A204.1 (cell line): ENCODE data around the gene DNAJA3.
"Not testable (repeated sequence)": the region's sequence is repeated elsewhere in the genome, so short reads cannot be mapped to it uniquely, and the experiment has no call there.

ENCODE experiments used
- FAIRE-seq: peaks from 2 replicates; lab custom pipeline; 2012; peaks lifted over from hg19 to GRCh38; lab: Jason Lieb, UNC

The DNAJA3 gene

GRCh38 chr16:4387781-4388180, 37.9 kb upstream of the DNAJA3 start:
- no peak for FAIRE-seq

GRCh38 chr16:4388271-4389021, 37.2 kb upstream of the DNAJA3 start:
- FAIRE-seq = no peak

- no peak for FAIRE-seq
These were observed 36.4 kb upstream of the DNAJA3 start for GRCh38 chr16:4389051-4389955.

- FAIRE-seq = no peak
These were observed 35.1 kb upstream of the DNAJA3 start for GRCh38 chr16:4390266-4391260.

DNA sequence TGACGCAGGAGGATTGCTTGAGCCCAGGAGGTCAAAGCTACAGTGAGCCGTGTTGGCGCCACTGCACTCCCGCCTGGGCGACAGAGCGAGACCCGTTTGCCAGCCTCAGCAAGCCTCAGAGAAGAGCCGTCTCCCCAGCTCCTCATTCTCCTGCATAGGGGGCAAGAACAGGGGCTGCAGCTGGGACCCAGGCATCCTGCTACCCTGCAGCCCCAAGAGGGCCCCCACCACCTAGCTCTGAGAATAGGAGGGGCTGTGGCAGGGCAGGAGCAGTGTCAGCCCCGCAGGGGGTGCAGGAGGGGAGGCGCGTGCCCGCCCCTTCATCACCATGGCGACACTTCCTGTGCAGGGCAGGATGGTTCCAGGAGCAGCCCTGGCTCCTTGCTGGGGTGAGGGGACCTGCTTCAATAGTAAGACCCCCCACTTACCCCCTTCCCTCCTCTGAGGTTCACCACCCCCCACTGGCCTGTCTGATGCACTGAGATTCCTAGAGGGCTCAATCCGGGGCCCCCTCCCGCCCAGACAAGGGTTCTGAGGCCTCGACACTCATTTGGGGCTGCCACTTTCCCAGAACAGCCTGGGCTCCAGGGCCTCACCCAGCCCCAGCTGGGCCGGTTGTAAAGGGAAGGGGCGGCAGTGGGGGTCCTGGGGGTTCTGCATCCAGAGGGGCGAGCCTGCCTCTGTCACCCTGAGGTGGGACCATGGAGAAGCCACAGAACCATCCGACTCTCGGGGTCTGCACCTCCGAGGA, 33.9 kb upstream of the DNAJA3 start:
- FAIRE-seq = no peak

GRCh38 chr16:4392382-4393239, 33.1 kb upstream of the DNAJA3 start:
- no peak for FAIRE-seq

- FAIRE-seq = no peak
These were observed 32.4 kb upstream of the DNAJA3 start for GRCh38 chr16:4393240-4393600.

DNA sequence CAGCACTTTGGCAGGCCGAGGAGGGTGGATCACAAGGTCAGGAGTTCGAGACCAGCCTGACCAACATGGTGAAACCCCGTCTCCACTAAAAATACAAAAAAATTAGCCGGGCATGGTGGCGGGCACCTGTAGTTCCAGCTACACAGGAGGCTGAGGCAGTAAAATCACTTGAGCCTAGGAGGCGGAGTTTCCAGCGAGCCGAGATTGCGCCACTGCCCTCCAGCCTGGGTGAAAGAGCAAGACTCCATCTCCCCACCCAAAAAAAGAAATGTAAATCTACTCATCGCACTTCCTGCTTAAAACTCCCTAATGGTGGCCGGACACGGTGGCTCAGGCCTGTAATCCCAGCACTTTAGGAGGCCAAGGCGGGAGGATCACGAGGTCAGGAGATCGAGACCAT, 31.8 kb upstream of the DNAJA3 start:
- FAIRE-seq = not testable (repeated sequence)

- no peak for FAIRE-seq
These were observed 30.5 kb upstream of the DNAJA3 start for GRCh38 chr16:4395055-4395726.

- no peak for FAIRE-seq
These were observed 26.5 kb upstream of the DNAJA3 start for GRCh38 chr16:4399001-4399730.

- no peak for FAIRE-seq
These were observed 24.6 kb upstream of the DNAJA3 start for GRCh38 chr16:4401094-4401501.

DNA sequence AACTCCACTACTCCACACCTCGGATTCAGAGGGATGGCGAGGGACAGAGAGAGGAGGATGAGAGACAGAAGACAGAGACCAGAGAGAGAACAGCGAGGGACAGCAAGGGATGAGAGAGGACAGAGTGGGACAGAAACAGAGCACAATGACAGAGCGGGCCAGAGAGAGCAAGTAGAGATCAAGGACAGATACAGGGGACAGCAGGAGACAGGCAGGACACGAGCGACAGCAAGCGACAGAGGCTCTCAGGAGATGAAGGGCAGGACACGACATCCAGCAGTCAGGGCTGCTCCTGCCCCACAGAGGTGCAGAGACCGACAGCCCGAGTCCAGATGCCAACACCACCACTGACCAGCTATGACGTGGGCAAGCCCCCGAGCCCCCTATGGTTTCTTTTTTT, 24.2 kb upstream of the DNAJA3 start:
- FAIRE-seq = no peak

DNA sequence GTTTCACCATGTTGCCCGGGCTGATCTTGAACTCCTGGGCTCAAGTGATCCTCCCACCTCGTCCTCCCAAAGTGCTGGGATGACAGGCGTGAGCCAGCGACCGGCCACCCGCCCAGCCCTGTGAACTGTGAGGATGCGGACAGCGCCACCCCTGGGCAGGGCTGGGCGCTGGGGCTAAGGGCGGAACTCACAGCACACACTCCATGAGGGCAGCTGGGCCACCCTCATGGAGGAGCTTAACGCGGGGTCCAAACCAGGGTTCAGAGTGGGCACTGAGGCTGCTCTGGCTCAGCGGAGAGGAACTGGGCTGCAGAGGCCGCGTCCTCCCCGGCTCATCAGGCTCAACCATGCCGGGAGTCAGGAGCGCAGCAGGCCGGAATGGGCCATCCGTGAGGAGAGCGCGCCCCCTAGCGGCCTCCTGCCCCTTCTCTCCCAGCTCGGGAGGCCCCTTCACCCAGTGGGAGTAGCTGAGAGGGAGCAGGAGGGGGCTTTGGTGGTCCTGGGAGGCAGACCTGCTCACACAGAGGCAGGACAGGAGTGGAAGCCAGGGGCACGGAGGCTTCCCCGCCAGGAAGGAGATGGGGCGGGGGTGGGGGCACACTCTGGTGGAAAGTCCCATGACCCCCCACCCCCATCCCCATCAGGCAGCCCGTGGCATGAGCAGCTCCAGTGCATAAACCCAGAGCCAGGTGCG, 23.1 kb upstream of the DNAJA3 start:
- no peak for FAIRE-seq

DNA sequence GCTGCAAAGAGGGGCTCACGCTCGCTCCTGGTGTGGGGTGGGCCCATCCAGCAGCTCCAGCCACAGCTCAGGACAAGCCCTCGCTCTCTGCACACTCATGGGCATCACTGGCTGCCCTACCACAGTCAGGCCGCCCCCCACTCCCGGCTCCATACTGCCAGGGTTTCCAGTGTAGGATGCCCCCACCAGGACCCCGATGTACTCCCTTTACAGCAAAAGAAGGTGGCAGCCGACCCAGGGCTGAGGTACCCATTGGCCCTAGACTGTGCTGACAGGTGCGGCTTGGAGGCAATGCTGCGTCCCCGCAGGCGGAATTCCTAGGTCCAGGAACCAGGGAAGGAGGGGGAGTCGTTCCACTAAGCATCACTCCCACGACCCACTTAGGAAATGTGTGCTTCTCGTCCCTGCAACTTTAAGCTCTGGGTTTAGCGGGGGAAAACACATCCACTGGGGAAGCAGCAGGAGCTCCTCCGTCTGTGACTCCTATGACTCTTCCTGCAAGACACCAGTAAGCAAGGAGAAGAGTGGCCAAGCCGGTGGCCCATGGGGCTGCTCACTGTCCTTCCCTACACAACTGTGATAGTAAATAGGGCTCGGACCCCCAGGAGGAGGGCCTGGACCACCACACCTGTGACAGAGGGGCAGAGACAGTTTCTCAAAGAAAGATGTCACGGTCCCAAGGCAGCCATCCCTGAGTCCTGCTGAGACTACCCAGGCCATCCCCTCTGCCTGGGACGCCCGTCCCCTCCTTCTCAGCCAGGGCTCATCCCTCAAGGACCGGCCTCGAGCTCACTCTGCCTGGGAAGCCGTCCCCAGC, 22.3 kb upstream of the DNAJA3 start:
- no peak for FAIRE-seq

DNA sequence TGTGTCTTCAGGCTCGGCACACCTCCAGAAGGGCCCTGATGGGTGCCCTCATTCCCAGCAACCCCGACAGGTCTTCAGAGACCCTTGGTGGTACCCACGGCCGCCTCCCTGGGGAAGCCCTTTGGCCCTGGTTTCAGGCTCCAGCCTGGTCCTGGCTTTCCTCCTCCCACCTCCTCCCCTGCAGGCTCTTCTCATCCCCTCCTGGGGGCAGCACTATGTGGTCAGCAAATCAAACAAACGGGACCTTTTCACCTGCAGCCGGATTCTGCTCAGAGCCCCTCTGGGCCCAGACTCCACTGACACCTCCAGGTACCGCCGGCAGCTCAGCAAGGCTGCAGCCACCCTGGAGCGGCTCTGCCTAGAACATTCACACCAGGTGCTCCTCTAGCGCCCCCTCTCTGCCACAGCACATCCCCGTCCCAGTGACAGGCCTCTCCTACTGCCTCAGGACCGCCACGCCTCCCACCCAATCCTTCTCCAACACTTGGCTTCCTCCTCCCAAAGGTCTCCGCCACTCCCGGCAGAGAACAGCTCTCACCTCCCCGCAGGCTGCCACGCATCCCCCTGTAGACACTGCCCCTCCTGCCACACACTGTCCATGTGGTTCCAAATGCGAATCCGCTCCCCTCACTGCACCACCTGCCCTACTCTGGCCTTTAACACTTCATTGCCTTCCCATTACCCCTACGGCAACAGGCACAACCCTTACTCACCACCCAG, 21.3 kb upstream of the DNAJA3 start:
- FAIRE-seq = no peak

- FAIRE-seq = no peak
These were observed 20.5 kb upstream of the DNAJA3 start for GRCh38 chr16:4404967-4405696.
